ENCODE data around the gene GPC5.

GPC5 gene

DNA sequence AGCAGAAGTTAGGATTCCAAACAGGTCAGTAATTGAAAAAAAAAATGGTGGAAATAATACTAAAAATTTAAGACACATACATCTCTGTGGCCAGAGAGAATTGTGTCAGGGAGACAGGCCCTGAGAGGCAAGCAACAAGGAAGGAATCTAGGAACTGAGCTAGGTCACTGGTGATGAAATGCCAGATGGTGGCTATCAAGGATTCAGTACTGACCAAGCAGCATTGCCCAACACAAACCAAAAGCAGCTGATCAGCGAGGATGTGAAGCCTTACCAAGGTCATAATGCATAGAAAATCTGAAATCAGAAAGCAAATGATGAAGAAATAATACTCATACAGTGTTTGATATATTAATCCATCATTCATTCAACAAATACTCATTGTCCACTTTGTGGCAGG is 905.0 kb downstream of the GPC5 start:
- DNase-seq: no peak

DNA sequence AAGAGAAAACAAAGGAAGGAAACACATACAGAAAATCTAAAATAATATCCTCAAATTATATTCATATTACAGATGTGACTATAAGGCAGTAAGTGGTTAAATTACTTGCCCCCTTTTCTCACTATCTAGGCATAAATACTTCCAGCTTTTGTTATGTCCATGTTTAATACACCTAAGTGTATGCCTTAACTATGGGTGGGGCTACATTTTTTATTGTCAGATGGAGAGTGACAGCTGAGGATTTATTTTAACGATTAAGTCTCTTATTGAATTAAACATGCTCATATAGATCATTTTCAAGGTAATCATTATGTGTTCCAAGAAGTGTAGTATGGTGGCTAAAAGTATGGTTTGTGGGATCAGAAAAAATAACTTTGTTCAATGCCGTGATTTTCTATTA is 909.3 kb downstream of the GPC5 start:
- no peak for DNase-seq

DNA sequence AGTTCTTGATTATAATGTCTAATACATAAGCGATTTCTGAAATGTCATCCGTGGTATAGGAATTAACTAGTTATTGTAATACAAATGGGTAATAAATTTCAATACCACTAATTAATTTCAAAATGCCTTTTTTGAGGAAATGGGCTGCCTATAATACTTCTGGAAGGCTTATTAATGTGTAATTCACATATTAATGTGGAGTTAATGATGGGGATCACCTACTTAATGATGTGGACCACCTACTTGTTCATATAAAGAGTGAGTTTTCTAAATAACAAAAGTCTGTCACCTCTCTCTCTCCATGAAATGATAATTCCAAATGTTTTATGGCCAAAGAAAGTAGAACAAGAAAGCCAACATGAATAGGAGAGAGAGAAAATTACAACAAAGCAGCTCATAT is 914.4 kb downstream of the GPC5 start:
- DNase-seq: no peak

DNA sequence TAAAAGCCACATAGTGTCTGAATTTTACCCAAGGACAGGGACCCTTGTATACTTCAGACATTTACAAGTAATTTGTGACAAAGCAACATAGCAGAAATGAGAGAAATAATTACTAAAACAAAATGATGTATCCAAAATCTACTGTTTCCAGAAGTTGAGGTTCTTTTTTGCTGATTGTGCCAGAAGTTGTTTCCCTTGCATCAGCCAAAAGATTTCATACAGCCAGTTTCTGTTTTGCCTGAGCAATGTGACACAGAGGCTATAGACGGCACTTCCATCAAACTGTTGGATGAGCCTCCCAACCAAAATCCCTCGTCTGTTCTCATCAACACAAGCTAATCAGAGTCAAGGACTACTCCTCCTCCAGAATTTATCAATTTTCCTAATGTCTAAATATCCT is 915.0 kb downstream of the GPC5 start:
- no peak for DNase-seq

DNA sequence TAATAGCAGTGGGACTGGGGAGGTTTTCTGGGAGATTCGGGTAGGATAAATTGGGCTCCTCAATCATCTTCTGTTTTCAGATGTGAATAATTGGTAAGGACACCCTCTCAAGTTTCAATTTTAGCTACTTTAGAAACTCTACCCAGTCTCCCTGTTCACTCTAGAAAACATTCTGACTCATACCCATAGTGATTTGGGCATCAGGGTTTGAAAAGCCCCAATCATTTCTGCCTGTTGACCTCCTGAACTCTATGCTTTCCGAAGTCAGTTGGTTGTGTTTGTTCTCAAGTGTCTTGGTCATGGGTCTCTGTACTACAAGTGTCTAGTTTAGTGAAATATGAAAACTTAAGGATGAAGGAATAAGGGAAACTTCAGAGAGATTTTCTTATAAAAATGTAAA is 916.8 kb downstream of the GPC5 start:
- no peak for DNase-seq

DNA sequence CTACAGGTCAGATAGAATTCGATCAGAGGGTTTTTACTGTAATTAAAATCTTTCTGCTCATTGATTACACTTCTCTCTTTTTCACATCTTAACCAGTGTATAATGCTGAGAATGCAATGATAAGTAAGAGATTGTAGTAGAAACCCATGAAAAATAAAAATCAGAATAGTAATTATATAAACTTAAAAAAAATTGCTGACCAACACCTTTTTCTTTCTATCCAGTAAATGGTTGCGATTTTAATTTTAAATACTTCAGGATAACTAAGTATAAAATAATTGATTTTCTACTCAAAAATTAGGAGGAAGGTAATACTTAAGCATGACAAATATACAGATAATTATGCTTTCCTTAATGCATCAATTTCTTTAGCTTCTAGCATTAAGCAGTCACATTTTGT is 917.6 kb downstream of the GPC5 start:
- DNase-seq: no peak

- DNase-seq: no peak
Measured at GRCh38 chr13:92317066-92317465, 918.6 kb downstream of the GPC5 start.

- DNase-seq: no peak
Measured at GRCh38 chr13:92320323-92320722, 921.9 kb downstream of the GPC5 start.

DNA sequence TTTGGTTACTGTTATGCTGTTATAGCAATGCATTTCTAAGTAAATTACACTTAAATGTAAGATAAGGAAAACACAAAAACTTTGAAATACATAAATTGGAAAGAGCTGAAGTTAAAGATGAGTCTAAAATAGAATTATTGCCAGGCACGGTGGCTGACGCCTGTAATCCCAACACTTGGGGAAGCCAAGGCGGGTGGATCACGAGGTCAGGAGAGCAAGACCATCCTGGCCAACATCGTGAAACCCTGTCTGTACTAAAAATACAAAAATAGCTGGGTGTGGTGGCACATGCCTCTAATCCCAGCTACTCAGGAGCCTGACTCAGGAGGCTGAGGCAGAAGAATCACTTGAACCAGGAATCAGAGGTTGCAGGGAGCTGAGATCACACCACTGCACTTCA is 922.8 kb downstream of the GPC5 start:
- no peak for DNase-seq

- no peak for DNase-seq
Measured at GRCh38 chr13:92345627-92346026, 947.2 kb downstream of the GPC5 start.

GRCh38 chr13:92346046-92346445 is 947.6 kb downstream of the GPC5 start:
- DNase-seq: no peak

- DNase-seq: no peak
Measured at GRCh38 chr13:92354583-92354982, 956.2 kb downstream of the GPC5 start.

DNA sequence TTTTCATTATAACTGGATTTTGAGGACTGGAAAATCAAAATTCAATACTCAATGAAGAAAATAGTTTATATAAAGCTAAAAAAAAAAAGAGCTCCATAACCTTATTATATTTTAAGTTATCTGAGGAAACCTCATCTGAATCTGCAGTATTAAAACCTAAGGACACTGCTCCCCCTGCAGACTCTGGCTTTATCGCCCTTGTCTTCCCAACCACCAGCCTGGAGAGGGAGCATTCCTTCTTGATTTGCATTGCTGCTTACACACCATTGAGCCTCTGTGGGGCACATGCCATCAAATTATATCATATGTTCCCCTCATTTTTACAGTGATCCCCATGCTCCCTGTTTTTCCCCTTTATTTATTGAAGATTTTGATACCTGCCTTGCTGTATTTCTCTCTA is 956.8 kb downstream of the GPC5 start:
- DNase-seq: no peak

GRCh38 chr13:92362717-92363116 is 964.3 kb downstream of the GPC5 start:
- DNase-seq: no peak

DNA sequence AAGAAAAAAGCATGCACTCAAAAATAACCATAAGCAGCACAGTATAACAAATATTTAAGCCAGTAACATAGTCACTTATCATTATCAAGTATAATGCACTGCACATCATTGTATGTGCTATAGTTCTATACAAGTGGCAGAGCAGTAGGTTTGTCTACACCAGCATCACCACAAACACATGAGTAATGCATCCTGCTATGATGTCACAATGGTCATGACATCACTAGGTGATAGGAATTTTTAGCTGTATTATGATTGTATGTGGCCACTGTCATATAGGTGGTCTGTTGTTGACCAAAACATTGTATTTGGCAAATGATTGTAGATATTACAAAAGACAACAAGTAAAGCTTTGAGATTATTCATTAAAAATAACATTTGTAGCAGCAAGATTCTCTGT is 967.5 kb downstream of the GPC5 start:
- DNase-seq: no peak

- no peak for DNase-seq
Measured at GRCh38 chr13:92377396-92377795, 979.0 kb downstream of the GPC5 start.

DNA sequence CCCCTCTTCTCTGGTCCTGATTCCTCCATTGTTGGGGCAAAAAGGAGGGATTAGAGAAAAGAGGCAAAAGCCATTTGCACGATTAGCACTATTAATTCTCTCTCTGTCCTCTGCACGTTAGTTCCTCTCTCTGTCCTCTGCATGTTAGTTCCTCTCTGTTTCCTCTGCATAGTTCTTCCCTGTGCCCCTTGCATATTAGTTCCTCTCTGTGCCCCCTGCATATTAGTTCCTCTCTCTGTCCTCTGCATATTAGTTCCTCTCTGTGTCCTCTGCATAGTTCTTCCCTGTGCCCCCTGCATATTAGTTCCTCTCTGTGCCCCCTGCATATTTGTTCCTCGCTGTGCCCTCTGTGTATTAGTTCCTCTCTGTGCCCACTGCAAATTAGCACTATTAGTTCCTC is 981.0 kb downstream of the GPC5 start:
- no peak for DNase-seq

DNA sequence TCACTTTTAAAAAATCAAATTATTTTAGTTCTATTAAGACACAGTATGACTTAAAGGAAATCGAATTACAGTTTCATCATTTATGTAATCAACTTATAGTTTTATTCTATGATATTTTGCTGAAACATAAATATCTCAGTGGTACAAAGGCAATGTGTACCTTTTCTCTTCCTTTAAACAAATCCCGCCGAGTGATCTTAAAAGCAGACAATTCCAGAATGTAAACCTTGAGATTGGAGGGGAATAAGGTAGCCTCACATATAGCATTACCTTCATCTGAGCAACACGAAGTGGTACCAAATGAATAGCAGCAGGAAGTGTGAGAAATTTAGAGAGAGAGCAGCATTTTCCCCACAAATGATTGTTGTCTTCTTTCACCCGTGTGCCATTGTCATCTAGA is 986.0 kb downstream of the GPC5 start:
- DNase-seq: no peak

GRCh38 chr13:92387245-92387644 is 988.8 kb downstream of the GPC5 start:
- no peak for DNase-seq

DNA sequence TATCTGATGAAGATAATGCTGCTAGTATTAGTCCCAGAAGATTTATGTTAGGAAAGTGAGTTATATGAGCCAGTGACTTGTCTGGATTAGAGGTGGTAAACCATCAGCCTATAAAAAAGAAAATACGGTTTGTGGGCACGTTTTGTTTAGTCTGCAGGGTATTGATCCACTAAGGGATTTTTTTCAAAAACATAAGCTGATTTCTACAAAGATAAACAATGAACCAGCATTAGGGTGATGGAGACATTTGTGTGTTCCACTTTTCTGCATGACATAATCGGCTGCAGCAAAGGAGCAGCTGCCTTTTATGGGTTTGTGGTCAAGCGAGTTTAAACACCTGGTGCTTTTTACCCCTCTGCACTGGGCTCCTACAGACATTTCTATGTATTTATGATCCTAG is 991.8 kb downstream of the GPC5 start:
- DNase-seq: no peak

GRCh38 chr13:92403606-92404005 is 1005.2 kb downstream of the GPC5 start:
- no peak for DNase-seq

DNA sequence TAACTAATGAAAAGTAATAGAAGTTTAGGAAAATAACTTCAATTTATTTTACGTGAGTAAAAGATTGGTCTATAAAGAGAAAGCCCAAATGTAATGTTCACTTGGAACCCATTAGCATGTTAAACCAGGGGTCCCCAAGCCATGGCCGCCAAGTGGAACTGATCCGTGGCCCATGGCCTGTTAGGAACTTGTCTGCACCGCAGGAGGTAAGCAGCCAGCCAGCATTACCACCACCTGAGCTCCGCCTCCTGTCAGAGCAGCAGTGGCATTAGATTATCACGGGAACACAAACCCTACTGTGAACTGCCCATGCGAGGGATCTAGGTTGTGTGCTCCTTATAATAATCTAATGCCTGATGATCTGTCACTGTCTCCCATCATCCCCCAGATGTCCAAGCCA is 1009.4 kb downstream of the GPC5 start:
- DNase-seq: no peak

- no peak for DNase-seq
Measured at GRCh38 chr13:92412481-92412880, 1014.1 kb downstream of the GPC5 start.

GRCh38 chr13:92412996-92413395 is 1014.6 kb downstream of the GPC5 start:
- no peak for DNase-seq

- no peak for DNase-seq
Measured at GRCh38 chr13:92413452-92413851, 1015.0 kb downstream of the GPC5 start.

DNA sequence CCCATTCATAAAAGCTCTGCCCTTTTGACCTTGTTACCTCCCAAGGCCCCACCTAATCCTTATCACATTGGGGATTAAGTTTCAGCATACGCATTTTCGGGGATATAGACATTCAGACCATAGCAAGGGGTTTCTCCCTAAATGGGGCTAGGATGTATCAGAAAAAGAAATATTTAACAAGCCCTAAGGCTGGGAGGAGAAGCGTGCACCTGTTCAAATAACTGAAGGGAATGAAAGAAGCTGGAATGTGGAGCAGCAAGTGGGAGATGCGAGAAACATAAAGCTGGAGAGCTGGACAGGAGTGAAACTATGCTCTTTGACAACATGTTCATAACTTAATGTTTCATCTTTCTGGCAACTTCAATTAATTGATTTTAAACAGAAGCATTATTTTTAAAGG is 1016.4 kb downstream of the GPC5 start:
- DNase-seq: no peak

All from CD4-positive, alpha-beta T cell treated with Interleukin-1 beta for 1 hour (primary cell).